HG03342 (cell line): ENCODE data around the gene PDZD4.

Source experiments
- ATAC-seq: cut with Tn5 transposase; IDR thresholded peaks from one replicate; pipeline ENCODE4 v1.9.1; 2021; ENCODE audit warnings: mild to moderate bottlenecking, moderate library complexity; ENCODE audit not compliant: unreplicated experiment

PDZD4 gene

GRCh38 chrX:153868576-153869472 is 38.5 kb upstream of the PDZD4 start:
- no peak for ATAC-seq

- ATAC-seq: no peak
These were observed 37.3 kb upstream of the PDZD4 start for GRCh38 chrX:153867671-153868070.

- ATAC-seq: no peak
These were observed 36.8 kb upstream of the PDZD4 start for GRCh38 chrX:153867139-153867538.

- no peak for ATAC-seq
These were observed 36.1 kb upstream of the PDZD4 start for GRCh38 chrX:153866302-153867019.

GRCh38 chrX:153865685-153866084 is 35.3 kb upstream of the PDZD4 start:
- ATAC-seq: no peak

GRCh38 chrX:153865321-153865580 is 34.9 kb upstream of the PDZD4 start:
- ATAC-seq: no peak

- no peak for ATAC-seq
These were observed 34.4 kb upstream of the PDZD4 start for GRCh38 chrX:153864561-153865320.

GRCh38 chrX:153864101-153864500 is 33.8 kb upstream of the PDZD4 start:
- ATAC-seq: no peak

GRCh38 chrX:153863251-153863991 is 33.1 kb upstream of the PDZD4 start:
- ATAC-seq: no peak

- no peak for ATAC-seq
These were observed 32.3 kb upstream of the PDZD4 start for GRCh38 chrX:153862369-153863250.

- no peak for ATAC-seq
These were observed 31.5 kb upstream of the PDZD4 start for GRCh38 chrX:153861733-153862310.

GRCh38 chrX:153861151-153861550 is 30.8 kb upstream of the PDZD4 start:
- no peak for ATAC-seq

- ATAC-seq: no peak
These were observed 27.1 kb upstream of the PDZD4 start for GRCh38 chrX:153857348-153857903.

- ATAC-seq: no peak
These were observed 24.4 kb upstream of the PDZD4 start for GRCh38 chrX:153854702-153855101.

- no peak for ATAC-seq
These were observed 23.5 kb upstream of the PDZD4 start for GRCh38 chrX:153853902-153854267.

- ATAC-seq: no peak
These were observed 23.0 kb upstream of the PDZD4 start for GRCh38 chrX:153853180-153853901.

- no peak for ATAC-seq
These were observed 21.6 kb upstream of the PDZD4 start for GRCh38 chrX:153851981-153852380.

GRCh38 chrX:153848325-153848724 is 18.0 kb upstream of the PDZD4 start:
- ATAC-seq: no peak

GRCh38 chrX:153845842-153846241 is 15.5 kb upstream of the PDZD4 start:
- no peak for ATAC-seq
